NK-92 (cell line): Measurements from ENCODE around the gene NGEF.
"Not testable (repeated sequence)": the region's sequence is repeated elsewhere in the genome, so short reads cannot be mapped to it uniquely, and the experiment has no call there.

Source experiments
- DNase-seq: peaks from one replicate; lab custom pipeline; 2025; ENCODE audit not compliant: unreplicated experiment; lab: John Stamatoyannopoulos, UW

The NGEF gene

DNA sequence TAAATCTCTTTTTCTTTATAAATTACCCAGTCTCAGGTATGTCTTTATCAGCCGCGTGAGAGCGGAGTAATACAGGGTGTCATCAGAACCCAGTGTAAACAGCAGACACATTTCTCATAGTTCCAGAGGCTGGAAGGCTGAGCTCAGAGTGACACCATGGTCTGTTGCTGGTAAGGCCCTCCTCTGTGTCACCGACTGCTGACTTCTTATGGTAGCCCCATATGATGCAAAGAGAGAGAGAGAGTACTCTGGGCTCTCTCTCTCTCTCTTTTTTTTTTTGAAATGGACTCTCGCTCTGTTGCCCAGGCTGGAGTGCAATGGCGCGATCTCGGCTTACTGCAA, 83.0 kb downstream of the NGEF start:
- no peak for DNase-seq

DNA sequence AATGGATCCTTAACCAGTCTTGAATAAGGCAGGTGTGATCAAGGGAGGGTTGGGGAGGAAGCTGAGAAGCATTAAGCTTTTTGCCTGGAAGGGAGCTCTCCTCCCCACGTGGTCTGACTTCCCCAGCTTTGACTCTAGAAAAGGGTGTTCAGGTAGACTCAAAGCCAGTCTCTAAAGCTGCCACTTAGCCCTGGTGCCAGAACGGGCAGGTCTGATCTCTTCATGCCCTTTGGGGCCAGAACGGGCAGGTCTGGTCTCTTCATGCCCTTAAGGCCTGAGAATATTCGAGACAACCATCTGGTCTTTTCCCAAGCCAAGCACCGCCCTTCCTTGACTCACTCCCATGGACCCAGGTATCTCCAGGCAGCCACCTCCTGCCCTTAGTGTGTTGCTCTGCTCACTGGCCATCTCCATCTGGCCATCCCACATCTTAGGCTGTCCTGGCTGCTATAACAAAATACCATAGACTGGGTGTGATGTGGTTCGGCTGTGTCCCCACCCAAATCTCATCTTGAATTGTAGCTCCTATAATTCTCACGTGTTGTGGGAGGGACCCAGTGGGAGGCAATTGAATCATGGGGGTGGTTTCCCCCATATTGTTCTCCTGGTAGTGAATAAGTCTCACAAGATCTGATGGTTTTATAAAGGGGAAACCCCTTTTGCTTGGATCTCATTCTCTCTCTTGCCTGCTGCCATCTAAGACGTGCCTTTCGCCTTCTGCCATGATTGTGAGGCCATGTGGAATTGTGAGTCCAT, 83.6 kb downstream of the NGEF start:
- no peak for DNase-seq

DNA sequence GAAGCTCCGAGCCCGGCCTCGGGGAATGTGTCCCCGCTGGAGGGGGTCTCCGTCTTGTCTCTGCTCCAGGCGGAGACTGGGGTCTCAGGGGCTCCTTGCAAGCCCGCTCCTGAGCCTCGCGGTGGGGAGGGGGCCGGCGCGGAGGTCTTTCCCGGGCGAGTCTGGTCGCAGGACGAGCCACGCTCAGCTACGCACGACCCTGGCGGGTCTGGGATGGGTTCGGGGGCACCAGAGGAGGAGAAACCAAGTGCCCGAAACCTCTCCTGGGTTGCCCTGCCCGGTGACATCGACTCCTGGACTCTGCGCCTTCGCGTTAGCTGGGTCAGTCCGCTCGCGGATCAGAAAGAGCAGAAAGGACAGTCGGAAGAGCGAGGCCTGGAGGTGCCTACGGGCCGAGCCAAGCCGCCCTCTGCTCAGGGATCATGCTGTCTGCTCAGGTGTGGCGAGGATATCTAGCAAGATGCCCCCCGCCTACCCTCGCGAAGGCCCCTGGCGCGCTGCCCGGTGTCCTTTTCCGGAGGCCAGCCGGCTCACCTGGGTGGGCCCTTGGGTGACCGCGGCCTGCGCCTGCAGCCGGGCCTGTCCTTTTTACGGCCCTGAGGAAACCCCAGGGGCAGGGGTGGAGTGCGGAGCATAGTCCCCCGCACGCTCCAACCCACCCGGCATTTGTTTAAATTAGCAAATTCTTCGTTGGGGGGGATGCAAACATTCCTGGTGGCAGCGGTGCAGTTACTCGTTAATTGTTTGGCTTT, 84.3 kb downstream of the NGEF start:
- DNase-seq, result no peak

DNA sequence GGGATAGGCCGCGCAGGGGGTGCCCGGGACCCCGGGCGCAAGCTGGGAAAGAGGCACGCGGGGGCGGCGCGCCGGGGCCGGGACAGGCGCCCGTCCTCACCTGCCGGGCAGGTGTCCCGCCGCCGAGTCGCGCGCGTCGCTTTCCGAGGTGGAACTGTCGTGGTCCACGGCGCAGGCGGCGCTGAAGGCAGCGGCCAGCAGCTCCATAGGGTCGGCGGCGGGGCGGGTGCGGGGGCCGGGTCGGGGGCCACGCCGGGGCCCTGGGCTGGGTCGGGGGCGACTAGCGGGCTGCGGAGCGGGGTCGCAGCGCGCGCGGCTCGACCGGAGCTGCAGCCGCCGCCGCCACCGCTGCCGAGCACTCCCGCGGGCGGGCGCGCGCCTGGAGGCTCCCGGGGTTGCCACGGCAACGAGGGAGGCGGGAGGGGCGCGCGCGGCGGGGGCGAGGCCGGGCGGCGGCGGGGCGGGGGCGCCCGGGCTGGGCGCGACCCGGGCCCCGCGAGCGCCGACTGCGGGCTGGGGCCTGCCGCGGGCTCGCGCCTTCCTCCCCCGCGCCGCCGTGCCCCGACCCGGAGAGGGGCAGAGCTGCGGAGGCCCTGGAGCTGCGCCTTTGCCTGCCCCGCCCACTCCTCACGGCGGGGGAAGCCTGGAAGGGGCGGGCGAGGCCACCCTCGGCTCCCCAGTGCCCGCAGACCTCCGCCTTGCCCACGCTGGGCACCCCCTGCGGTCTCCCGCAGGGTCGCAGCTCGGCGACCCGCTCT, 85.1 kb downstream of the NGEF start:
- no peak for DNase-seq

DNA sequence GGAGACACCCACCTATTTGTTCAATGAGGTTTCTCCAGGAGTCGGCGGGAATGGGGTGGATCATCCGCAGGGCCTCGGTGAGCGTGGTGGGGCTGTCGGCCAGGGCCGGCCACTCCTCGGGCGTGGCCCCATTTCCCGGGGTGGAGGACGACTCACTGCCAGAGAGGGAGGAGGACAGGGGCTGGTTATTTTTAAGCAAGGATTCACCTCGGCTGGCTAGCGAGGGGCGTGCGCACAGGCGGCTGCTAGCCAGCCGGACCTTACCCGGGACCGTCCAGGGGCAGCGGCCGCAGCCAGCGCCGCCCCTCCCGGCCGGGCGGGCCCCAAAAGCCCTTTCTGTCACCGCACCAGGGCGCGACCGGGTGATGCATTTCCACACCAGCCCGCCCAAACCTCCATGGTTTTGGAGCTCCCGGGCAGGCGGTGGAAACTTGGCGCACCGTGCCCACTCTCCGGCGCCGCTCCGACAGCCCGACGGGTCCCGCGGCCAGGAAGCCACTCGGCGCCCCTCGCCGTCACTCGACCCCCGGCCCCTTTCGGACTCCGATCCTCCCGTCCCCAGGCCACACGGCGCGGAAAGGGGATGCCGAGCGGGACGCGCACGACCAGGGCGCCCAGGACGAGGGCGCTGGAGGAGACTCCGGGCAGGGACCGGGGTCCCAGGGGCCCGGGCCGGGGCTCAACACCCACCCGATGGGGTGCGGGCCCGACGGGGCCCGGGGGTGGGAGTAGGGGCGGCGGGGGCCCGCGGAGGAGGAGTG, 85.8 kb downstream of the NGEF start:
- DNase-seq, result no peak

DNA sequence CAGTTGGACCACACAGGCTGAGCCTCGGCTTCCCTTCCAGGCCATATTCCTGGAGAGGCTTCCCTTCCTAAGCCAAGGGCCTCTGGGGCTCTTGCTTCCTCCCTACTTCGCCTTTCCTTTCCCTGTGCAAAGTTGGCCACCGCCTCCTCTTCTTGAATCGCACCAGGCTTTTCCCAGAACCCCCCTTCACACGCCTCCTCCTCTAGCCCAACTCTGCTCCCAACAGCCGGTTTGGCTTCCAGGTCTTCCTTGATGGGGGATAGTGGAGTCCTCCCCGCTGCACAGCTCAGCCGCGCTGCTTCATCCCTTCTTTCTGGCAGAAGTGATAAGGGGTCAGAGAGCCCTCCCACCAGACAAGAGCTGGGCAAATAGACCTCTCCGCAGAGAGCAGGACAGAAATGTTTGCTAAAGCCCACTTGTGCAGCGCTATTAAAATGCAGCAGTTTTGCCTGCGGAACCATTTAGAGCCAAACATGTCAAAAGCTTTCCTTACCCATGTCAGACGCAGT, 86.6 kb downstream of the NGEF start:
- no peak for DNase-seq

DNA sequence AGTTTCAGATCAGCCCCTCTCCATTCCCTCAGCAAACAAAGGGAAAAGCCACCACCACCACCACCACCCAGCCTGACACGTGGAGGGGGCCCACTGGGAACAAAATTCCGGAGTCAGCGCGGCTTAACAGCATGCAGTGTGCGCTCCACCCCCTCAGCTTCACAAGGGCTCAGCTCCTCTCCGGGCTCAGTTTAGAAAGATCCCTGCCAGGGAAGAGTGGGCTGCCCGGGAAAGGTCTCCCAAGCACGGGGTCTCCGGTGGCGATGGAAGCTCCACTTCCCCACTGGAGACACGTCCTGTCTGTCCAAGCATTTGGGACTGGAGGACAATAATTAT, 87.3 kb downstream of the NGEF start:
- DNase-seq, result no peak

DNA sequence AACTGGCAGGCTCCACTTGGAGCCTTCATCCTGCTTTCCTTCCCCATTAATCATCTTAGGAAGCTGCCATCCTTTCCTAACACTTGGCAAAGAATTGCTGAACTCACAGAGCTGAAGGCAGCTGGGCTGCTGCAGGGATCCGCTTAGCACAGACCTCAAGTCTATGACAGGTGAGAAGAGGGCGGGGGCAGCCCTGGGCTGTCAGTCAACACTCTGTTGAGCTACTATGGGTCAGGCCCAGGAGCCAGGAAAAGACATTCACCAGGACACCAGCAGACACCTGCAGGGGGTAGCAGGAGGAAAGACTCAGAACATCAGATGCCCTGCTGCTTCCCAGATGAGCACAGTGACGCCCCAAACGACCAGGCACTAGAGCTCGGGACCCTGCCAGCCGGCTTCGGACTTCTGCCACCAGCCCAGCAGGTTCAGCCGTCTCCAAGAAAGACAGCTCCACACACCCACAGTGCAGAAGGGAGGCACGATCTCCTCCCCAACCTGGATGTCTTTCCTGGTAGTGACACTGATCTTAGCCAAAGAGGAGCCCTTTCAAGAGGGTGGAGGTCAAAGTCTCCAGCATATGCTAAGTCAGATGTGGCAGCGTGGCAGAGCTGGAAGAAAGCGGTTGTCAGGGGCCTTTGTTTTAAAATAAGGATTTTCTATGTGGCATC, 87.8 kb downstream of the NGEF start:
- DNase-seq, result no peak

DNA sequence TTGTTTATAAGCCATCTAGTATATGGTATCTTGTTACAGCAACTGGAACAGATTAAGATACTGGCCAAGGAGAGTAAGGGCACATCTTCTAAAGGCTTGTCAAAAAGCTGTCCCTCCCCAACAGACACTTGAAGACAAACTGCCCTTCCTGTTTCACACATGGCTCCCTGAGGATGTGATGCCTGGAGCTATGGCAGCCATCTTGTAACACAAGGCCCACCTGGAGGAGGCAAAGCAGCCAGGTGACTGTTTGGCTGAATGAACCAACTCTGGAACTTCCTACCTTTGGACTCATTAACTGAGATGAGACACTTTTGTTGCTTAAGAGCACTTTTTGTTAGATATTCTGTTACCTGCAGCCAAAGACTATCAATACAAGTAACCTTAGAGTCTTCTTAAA, 88.6 kb downstream of the NGEF start:
- no peak for DNase-seq

DNA sequence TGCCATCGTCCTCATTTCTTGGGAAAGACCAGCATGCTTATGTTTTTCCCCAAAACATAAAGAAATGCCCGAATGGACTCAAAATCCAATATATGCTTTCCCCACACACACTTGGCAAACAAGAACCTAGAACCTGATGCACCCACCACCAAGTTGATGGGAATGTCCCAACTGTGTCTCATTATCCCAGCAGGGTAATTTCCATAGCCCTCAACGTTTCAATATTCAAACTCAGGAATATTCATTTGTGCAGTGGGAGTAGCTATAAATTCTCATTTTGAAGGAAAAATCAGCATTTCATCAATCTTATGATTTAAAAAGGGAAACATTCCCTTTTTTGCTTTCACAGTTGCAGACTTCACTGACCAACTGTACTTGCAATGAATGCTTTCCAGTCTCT, 92.3 kb downstream of the NGEF start:
- DNase-seq, result no peak

DNA sequence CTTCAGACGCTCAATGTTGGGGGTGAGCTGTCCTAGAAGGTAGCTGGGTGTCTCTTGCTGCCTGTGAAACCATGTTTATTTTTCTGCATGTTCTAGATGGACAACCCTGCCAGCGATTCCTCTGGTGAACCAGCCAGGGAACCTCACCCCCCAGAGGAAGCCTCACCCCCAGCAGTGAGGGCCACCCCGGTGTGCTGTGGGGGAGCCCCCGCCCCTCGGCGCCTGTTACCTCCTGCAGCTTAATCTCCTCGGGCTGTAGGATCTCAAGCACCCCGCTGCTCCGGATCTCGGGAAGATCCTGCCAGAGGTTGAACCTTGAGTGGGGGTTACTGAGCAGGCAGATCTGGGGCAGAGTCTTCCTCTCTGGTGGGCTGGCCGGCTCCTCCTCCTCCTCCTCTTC, 93.0 kb downstream of the NGEF start:
- DNase-seq, result no peak

DNA sequence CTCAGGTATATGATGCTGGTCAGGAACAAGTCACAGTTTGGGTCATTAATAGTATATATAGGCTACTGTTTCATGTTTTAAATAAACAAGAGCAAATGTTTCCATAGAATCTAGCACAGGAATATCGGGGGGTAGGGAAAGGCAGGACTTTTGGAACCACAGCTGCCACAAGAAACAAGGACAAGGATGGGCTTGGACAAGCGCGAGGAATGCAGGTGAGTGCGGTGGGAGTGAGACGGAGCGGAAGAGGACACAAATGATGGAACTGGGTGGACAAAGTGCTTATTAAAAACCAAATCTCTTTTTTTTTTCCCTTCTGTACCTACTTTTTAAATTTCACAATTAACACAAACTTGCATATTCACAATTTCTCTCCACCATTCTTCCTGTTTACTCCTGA, 93.9 kb downstream of the NGEF start:
- DNase-seq, result no peak

DNA sequence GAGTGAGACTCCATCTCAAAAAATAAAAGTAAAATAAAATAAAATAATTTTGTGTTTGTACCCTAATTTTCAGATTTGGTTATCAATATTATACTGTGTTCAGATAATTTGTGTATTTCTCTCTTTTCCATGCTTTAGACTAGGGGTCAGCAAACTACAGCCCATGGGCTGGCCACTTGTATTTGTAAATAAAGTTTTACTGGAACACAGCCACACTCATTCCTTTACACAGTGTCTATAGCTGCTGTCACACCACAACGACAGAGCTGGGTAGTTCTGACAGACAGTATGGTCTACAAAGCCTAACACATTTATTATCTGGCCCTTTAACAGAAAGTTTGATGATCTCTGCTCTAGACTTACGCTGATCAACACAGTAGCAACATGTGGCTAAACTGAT, 99.2 kb downstream of the NGEF start:
- no peak for DNase-seq

DNA sequence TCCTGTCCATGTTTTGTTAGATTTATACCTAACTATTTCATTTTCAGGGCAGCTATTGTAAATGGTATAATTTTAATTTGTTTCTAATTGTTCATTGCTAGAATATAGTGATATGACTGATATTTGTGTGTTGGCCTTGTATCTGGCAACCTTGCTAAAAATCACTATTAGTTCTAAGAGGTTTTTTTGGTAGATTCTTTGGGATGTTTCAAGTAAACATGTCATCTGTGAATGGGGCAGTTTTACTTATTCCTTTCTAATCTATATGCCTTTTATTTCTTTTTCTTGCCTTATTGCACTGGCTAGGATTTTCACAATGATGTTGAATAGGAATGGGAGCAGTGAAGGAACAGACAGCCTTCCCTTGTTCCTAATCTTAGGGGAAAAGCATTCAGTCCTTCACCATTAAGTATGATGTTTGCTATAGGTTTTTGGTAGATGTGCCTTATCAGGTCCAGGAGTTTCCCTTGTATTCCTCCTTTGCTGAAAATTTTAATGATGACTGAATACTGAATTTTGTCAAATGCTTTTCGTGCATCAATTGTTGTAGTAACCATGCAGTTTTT, 101.3 kb downstream of the NGEF start:
- no peak for DNase-seq

DNA sequence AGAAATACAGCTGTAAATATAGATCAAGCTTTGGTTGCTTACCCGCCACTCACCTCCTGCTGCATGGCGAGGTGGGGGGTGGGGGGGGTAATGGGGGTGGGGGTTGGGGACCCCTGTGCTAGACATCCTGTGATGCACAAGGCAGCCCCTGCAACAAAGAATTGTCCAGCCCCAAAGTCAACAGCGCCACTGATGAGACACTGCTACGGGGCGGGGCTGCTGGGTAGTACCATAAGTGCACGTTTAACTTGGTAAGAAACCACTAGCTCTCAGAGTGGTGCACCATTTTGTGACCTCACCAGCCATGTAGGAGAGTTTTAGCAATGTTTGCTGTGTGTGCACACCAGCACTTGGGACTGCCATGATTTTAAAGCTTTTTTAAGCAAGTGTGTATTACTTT, 102.7 kb downstream of the NGEF start:
- DNase-seq, result no peak

DNA sequence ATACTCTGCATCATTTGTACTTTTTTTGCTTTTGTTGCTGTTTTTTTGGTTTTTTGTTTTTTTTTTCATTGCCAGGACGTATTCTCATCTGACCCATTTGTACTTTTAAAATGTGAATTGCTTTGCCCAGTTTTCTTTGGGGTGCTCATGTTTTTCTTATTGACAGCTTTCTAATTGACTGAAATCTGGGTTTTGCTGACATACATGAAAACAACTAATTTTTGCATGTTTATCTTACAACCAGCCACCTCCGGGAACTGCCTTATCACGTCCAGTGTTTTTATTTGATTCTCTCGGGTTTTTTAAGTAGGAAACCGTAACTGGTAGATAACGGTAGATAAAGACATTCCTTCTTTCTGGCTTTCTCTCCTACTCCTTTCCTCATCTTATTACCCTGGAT, 104.4 kb downstream of the NGEF start:
- DNase-seq, result no peak

DNA sequence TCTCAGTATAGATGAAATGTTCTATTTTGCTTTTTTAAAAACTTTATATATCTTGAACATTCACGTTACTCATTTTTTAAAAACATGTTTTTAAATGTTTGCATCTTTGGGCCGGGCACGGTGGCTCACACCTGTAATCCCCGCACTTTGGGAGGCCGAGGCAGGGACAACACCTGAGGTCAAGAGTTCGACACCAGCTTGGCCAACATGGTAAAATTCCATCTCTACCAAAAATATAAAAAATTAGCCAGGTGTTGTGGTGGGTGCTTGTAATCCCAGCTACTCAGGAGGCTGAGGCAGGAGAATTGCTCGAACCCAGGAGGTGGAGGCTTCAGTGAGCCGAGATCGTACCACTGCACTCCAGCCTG, 105.4 kb downstream of the NGEF start:
- not testable (repeated sequence) for DNase-seq

DNA sequence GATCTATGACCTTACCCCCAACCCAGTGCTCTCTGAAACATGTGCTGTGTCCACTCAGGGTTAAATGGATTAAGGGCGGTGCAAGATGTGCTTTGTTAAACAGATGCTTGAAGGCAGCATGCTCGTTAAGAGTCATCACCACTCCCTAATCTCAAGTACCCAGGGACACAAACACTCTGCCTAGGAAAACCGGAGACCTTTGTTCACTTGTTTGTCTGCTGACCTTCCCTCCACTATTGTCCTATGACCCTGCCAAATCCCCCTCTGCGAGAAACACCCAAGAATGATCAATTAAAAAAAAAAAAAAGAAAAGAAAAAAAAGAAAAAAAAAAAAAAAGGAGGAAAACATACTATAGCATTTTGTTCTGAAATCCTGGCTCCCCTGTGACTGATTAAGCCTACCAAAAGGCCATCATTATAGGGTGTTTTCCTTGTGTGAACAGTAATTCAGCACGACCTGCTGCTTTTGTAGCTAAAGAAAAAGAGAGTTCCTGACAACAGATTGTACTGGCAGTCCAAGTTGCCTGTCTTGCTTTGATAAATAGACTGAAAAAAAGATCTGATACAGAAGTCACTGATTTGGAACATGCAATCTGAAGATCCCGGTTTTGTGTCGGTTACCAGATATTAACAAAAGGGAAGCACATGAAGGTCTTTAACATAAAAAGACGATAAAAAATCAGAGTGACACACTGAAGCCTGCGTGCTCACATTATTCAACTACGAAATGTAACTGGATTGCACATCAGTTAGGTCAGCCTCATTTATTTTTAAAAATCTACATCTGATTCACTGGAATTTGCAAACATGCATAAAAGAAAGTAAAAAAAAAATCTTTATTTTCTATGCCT, 106.0 kb downstream of the NGEF start:
- DNase-seq, result not testable (repeated sequence)

DNA sequence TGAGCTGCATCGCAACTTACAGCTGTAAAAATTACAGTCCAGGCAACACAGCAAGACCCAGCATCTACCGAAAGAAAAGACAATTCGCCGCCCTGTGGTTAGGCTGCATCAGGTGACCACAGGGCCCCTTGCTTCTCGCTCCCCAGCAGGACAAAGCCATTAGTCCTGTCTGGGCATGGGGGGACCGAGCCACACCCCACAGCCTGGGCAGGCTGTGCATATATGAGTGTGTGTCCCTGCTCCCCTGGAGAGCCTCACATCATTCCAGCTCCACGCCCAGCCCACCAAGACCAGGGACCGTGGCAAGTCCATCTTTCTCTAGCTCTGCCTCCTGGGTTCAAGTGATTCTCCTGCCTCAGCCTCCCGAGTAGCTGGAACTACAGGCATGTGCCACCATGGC, 109.1 kb downstream of the NGEF start:
- DNase-seq, result no peak
